Activated T-helper 1 cell treated with Interleukin-2 at 50 U/mL for 16 hours (primary cell): ENCODE data around the gene GTF2H4.

Source experiments
- DNase-seq: peaks from one replicate; pipeline ENCODE4 v3.0.0-alpha.2; 2020; ENCODE audit warnings: low read depth

GTF2H4 gene

DNA sequence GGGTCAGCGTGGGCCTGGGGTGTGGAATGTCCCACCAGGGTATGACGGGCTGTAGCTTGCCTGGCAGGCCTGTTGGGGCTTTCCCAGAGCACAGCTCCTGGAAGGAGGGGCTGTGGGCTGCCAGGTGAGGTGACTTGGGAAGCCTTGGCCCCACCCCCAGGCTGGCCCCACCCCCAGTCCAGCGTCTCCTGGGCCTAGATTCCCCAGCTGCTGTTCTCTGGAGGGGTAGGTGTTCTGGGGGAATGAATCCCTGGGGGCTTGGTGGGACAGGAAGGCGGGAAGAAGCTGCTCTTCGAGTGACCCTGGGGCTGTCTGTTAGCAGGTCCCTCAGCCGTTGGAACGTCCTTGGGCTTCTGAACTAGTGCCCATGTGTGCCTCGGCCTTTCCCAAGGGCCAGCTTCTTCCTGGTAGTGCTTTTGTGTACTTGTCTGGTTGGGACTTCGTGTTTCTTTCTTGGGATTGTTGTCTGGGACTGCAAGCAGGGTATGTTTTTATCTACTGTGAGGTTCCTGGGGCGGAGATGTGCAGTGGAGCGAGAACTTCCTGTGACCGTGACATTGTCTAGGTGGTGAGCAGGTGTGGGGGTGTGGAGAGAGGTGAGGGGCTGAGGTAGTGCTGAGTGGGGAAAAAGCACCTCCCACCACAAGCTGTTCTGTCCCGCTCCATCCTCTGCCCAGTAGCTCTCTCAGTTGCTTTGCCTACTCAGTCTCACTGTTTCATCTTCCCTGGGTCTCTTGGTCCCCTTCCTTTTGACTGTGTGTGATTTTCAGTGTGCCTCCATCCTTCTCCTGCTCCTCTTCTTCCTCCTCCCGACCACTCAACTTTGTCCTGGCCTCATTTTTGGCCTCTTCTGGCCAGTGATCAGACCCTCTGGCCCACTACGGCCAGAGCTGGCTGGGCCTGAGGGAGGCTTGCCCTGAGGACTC is 25.0 kb upstream of the GTF2H4 start:
- no peak for DNase-seq

DNA sequence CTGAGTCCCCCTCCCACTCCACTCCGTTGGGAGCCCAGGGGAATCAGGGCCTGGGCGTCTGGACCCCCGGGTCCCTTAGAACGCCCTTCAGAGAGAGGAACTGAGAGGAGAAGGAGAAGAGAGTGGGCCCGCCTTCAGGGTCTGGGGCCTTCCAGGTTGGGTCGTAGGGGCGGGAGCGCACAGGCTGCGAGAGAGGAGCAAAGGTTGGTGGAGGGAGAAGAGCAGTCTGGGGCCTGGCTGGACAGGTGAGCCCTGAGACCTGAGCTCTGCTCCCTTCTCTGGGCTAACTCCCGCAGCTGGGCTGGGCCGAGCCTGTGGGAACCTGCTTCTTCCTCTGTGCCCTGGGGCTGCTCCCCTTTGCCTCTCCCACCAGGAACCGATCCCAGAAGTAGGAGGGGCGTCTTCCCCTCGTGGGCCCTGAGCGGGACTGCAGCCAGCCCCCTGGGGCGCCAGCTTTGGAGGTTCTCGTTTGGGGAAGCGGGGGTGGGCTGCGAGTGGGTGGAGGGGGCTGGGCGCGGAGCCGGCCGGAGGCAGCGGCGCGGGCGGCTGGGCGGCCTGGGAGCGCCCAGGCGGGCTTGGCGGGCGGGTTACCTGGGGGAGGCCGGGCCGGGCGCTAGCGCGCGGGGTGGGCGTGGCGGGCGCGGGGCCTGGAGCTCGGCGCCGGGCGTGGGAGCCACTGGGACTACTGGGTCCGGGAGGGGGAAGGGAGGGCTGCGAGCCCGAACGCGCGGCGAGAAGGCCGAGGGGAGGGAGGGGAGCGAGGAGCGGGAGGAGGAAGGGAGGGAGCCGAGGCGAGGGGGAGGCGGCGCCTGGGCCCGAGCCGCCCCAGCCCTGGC is 24.1 kb upstream of the GTF2H4 start, which contains the start of gene DDR1:
Gene DDR1 (plus strand): TSS at position 835 of the 836 bp plus-strand sequence. CDS start 4,211 bp downstream, outside the sequence.
- peak; percentile 38 for DNase-seq

- DNase-seq = peak; percentile 9
Measured at GRCh38 chr6:30884521-30885480, 23.2 kb upstream of the GTF2H4 start.

DNA sequence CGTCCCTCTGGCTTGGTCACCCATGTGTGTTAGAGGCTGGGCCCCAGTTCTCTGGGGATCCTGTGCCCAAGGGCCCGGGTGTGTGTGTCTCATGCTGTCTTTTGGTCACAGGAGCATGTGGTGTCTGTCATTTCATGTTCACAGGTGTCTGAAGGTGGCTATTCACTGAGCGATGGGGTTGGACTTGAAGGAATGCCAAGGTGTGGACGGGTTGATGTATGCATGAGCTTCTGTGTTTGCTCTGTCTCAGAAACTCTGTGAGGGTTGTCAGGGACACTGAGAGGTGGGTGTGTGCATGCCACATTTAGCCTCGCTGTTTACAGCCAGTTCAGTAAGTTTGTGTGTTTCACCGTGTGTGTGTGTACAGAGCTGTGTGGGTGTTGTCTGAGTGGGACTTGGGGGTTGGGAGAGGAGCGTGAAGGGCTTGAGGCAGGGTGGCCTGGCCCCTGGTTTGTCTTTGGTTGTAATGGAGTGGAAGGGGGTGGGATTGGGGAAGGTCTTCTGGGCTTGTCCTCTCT is 22.5 kb upstream of the GTF2H4 start:
- no peak for DNase-seq

DNA sequence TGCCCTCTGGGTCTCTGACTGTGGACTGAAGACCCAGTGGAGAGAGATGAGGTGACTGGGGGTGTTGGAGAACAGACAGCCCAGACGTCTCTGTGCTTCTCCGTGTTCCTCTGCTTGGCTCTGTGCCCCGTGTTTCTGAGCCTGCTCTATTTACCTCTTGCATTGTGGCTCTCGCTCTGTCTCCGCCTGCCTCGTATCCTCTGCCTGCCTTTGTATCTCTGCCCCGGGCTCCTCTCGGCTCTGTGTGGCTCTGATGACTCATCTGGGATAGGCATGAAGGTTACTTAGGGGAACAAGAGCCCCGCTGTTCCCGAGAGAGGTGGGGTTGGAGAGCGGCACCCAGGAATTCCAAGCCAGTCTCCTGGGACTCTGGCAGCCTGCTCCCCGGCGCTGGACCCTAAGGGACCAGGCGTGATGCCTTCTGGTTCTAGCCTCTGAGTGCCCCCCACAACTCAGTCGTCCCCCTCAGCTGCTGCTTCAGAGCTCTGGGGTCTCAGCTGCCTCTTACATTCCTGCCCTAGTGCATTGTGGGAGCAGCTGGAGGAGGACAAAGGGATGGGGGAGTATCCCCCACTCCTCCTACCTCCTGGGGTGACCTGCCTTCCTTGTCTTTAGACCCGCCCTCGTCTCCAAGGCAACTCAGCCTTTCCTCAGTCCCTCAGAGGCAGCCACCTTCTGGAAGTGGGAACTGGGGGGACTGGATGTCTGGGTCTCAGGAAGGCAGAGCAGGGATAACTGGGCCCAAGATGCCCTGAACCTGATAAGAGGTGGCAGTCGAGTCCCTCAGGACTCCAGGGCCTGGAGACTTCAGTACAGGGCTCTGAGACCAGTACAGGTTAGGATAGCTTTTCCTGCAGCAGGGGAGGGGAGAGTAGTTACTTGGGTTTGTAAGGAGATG is 21.8 kb upstream of the GTF2H4 start:
- DNase-seq = no peak

DNA sequence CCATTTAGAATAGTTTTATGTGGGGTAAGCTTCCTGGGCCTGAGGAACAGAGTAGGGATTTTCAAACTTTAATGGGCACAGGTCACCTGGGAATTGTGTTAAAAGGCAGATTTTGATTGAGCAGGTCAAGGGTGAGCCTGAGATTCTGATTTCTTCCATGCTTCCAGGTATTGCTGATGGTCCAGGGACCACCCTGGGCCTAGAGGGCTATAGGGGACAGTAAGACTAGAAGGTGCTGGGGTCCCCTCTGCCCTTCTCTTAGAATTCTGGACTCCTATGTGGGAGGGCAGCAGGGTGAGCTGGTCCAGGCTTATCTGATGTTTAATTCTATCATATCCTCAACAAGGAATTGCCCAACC is 21.1 kb upstream of the GTF2H4 start:
- DNase-seq = no peak

GRCh38 chr6:30887901-30888815 is 19.8 kb upstream of the GTF2H4 start:
- no peak for DNase-seq

- DNase-seq = no peak
Measured at GRCh38 chr6:30888816-30889495, 19.1 kb upstream of the GTF2H4 start.

DNA sequence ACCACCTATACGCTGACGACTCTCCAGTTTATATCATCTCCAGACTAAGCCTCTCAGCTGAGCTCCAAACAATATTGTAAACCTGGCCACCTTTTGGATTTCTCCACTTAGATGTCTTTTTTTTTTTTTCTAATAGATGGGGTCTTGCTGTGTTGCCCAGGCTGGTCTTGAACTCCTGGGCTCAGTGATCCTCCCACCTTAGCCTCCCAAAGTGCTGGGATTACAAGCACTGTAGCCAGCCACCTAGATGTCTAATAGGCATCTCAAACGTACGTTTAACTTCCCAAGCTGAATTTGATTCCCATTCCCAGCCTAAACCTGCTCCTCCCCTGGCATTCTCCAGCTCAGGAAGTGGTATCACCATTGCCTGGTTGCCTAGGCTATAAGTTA is 18.5 kb upstream of the GTF2H4 start:
- no peak for DNase-seq

DNA sequence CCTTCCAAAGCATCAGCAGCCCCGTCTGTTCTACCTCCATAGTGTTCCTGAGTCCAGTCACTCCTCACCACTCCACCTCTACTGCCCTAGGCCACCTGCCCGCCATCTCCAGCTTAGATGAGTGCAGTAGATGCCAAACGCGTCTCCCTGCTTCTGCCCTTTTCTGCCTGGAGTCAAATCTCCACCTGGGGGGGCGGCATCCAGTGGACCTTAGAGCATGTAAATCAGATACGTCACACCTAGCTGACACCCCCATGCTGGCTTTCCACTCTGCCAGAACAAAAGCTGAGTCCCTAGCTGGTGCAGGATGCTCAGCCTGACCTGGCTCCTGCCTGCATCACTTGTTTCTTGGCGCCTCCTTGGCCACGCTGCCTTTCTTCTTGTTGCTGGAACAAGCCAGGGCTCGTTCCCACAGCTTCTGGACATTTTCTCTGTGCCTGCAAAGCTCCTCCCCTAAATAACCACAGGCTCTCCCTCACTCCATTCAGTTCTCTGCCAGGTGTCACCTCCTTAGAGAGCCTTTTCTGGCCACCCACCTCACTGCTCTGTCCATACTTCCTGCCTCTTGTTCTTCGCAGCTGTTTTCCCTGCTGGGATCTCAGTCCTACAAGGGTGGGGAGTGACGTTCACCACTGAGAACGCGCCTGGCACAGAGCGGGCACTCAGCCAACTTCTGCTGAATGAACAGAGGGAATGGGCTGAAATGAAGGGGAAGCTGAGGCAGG is 17.9 kb upstream of the GTF2H4 start:
- DNase-seq = no peak

GRCh38 chr6:30890646-30891449 is 17.2 kb upstream of the GTF2H4 start:
- DNase-seq = no peak

DNA sequence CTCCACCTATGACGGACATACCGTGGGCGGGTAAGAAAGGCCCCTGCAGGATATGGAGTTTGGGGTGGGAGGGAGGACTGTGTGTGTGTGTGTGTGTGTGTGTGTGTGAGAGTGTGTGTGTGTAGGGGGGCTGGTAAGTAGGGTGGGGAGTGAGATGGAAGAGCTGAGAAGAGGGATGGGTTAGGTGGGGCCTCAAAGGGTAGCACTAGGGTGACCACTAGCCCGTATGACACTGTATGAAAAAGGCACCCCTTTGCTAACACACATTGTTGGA is 16.6 kb upstream of the GTF2H4 start:
- DNase-seq = no peak

DNA sequence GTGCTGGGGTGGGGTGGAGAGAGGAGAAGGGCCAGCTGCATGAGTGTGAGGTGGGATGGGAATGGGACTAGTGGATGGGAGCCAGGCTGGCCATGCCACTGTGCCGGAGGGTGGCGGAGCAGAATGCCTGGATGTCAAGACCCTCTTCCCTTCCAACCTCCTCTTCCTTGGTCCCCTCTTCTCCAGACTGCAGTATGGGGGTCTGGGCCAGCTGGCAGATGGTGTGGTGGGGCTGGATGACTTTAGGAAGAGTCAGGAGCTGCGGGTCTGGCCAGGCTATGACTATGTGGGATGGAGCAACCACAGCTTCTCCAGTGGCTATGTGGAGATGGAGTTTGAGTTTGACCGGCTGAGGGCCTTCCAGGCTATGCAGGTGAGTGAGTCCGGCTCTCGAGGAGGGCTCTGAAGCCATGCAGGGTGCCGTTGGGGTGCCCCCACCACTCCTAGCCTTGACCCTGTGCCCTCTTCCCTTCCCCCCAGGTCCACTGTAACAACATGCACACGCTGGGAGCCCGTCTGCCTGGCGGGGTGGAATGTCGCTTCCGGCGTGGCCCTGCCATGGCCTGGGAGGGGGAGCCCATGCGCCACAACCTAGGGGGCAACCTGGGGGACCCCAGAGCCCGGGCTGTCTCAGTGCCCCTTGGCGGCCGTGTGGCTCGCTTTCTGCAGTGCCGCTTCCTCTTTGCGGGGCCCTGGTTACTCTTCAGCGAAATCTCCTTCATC is 16.0 kb upstream of the GTF2H4 start:
- DNase-seq = no peak

GRCh38 chr6:30893001-30893591 is 14.9 kb upstream of the GTF2H4 start:
- DNase-seq = no peak

GRCh38 chr6:30893666-30894065 is 14.3 kb upstream of the GTF2H4 start:
- no peak for DNase-seq

DNA sequence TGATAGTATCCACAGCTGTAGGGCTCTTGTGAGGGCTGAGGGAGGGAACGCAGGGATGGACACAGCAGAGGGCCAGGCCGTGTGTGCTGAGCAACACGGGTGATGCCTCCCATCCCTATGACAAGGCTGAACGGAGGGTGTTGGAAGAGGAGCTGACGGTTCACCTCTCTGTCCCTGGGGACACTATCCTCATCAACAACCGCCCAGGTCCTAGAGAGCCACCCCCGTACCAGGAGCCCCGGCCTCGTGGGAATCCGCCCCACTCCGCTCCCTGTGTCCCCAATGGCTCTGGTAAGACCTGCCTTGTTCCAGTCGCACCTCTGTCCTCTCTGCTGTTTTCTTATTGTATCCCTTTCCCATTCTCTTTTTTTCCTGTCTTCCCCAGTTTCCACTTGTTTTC is 13.6 kb upstream of the GTF2H4 start:
- DNase-seq = no peak

- no peak for DNase-seq
Measured at GRCh38 chr6:30894935-30895334, 13.1 kb upstream of the GTF2H4 start.
